HepG2 (cell line): ENCODE results near the gene NOL4L. TPM values are rescaled to one million over a fixed set of nuclear protein-coding genes. Genes with fewer than 3 reads are reported as not detected.
A peak's percentile ranks its signal among the peaks of the same experiment; 100 is the strongest.

Experiments used
- AKNA ChIP-seq: sonication (generic); formaldehyde crosslinking; IDR thresholded peaks from 2 replicates; pipeline ENCODE4 v1.4.0; 2020; ENCODE audit warnings: missing genetic modification reagents, borderline replicate concordance
- ATF6 ChIP-seq: sonication (generic); formaldehyde crosslinking; conservative IDR thresholded peaks from 2 replicates; pipeline ENCODE4 v1.4.0; 2020; ENCODE audit warnings: missing genetic modification reagents
- CBX1 ChIP-seq: IDR thresholded peaks from one replicate; pipeline ENCODE4 v1.6.1; 2016; ENCODE audit warnings: antibody characterized with exemption, low read depth
- ETV5 ChIP-seq: IDR thresholded peaks from 2 replicates; pipeline ENCODE4 v1.6.1; 2018; ENCODE audit warnings: missing biosample characterization, missing genetic modification reagents, inconsistent platforms, borderline replicate concordance
- FOXA3 ChIP-seq: IDR thresholded peaks from 2 replicates; pipeline ENCODE4 v1.6.1; 2016; ENCODE audit warnings: missing genetic modification reagents, missing compliant biosample characterization
- KDM2A ChIP-seq: sonication (generic); formaldehyde crosslinking; IDR thresholded peaks from 2 replicates; pipeline ENCODE4 v1.4.0; 2020; ENCODE audit warnings: low read depth, missing genetic modification reagents, borderline replicate concordance
- RERE ChIP-seq: IDR thresholded peaks from 2 replicates; pipeline ENCODE4 v1.6.1; 2016; ENCODE audit warnings: low read depth, missing genetic modification reagents, missing compliant biosample characterization
- SOX5 ChIP-seq: IDR thresholded peaks from 2 replicates; pipeline ENCODE4 v1.6.1; 2016; ENCODE audit warnings: borderline replicate concordance
- SOX6 ChIP-seq, 2 experiments: fragments of 450-650 bp in 1 of 2; sonication (generic) in 1 of 2; formaldehyde crosslinking in 1 of 2; IDR thresholded peaks; 2 replicates each; pipeline versions ENCODE4 v1.4.0 to v1.6.1; 2017 to 2020; ENCODE audit warnings: antibody characterized with exemption in 1 of 2, mild to moderate bottlenecking in 1 of 2, missing genetic modification reagents in 1 of 2
- YY1 ChIP-seq: IDR thresholded peaks from 2 replicates; pipeline ENCODE4 v1.6.1; 2011; ENCODE audit warnings: low read length, low read depth, moderate library complexity, mild to moderate bottlenecking; ENCODE audit not compliant: insufficient read depth, insufficient replicate concordance
- ZFP90 ChIP-seq: sonication (generic); formaldehyde crosslinking; IDR thresholded peaks from 2 replicates; pipeline ENCODE4 v1.8.0; 2022; ENCODE audit warnings: missing genetic modification reagents, mild to moderate bottlenecking, inconsistent platforms, borderline replicate concordance
- ZNF564 ChIP-seq: sonication (generic); formaldehyde crosslinking; IDR thresholded peaks from 2 replicates; pipeline ENCODE4 v1.8.1; 2023; ENCODE audit warnings: mild to moderate bottlenecking, missing genetic modification reagents
- ZNF639 ChIP-seq: conservative IDR thresholded peaks from 2 replicates; pipeline ENCODE4 v1.6.1; 2018; ENCODE audit warnings: missing genetic modification reagents
- ZNF672 ChIP-seq: sonication (generic); formaldehyde crosslinking; IDR thresholded peaks from 2 replicates; pipeline ENCODE4 v1.8.1; 2022; ENCODE audit warnings: missing genetic modification reagents
- ZNF674 ChIP-seq: sonication (generic); formaldehyde crosslinking; IDR thresholded peaks from 2 replicates; pipeline ENCODE4 v1.5.0; 2020; ENCODE audit warnings: low read depth, mild to moderate bottlenecking, missing genetic modification reagents
- ZNF740 ChIP-seq: sonication (generic); formaldehyde crosslinking; IDR thresholded peaks from 2 replicates; pipeline ENCODE4 v1.4.0; 2020; ENCODE audit warnings: missing genetic modification reagents
- polyA plus RNA-seq, 8 experiments: library from polyadenylated mRNA; depleted of rRNA in 3 of 8; stranded (reverse) in 7 of 8; unstranded in 1 of 8; fragments of >200 nt; fragmentation: Illumina TruSeq in 4 of 8; extraction: Trizol in 4 of 8; gene quantifications; 2 replicates each; pipeline versions ENCODE4 v1.2.1 to v1.2.3, GENCODE V29; 2011 to 2016; ENCODE audit warnings: low read depth in 4 of 8, missing spikeins in 1 of 8, mixed read lengths in 1 of 8; ENCODE audit not compliant: insufficient read depth in 1 of 8
- total RNA-seq, 5 experiments: library from RNA; depleted of rRNA; stranded (reverse); fragments of >200 nt; fragmentation: Illumina TruSeq; extraction: Trizol; gene quantifications; 2 replicates each; pipeline ENCODE4 v1.2.3, GENCODE V29; 2016; ENCODE audit warnings: low read depth in 1 of 5

NOL4L gene
- total and polyA plus RNA-seq, 2 of the 13 experiments (the other 11 are each of a cell fraction or from before 2014, with no cell fraction given): 16.6 to 35.4 TPM

- TF ChIP-seq ZNF639 (CRISPR knock-in tag) (no peak), ETV5 (peak; percentile 13; the same call in 1 of the 2 replicates), ZNF564 (no peak), ATF6 (no peak), SOX6 (IDR thresholded peaks at IDR 0.05) (no peak), SOX6 (CRISPR knock-in tag; IDR thresholded peaks at IDR 0.05) (no peak), AKNA (CRISPR knock-in tag) (no peak), ZFP90 (no peak), ZNF674 (CRISPR knock-in tag) (no peak), YY1 (no peak), ZNF672 (no peak), KDM2A (CRISPR knock-in tag) (0 out of 2 replicates have a peak, but pooled peaks have one; percentile 15), SOX5 (CRISPR knock-in tag) (no peak), ZNF740 (CRISPR knock-in tag) (no peak), RERE (CRISPR knock-in tag) (no peak), FOXA3 (CRISPR knock-in tag) (no peak), CBX1 (no peak)
These were observed 4.1 kb upstream of the NOL4L start (continued) for GRCh38 chr20:32589256-32589655.
